Measurements from ENCODE around the gene FZR1. TPM values are rescaled to one million over a fixed set of nuclear protein-coding genes. Genes with fewer than 3 reads are reported as not detected.

FZR1 gene
- total and polyA plus RNA-seq, 2 of the 8 experiments (the other 6 are each of a cell fraction or from before 2014, with no cell fraction given): 21.6 to 35.5 TPM

- no peak for FAIRE-seq
- Histone ChIP-seq H3K9me3 (ENCODE audit: insufficient read depth in 2 of 2, low read depth in 1 of 2, low read length in 1 of 2) (no peaks in the 10 kb centered on the region), H3K79me1 (ENCODE audit: low read depth, low read length) (no peaks in the 10 kb centered on the region; the same call in none of the 2 replicates), H3K56ac (replicated peaks; ENCODE audit: insufficient read length, low read depth, low read length) (no peak overlapping the region), H4K5ac (ENCODE audit: insufficient read length, low read depth, low read length) (no peak overlapping the region), H2AFZ (ENCODE audit: low read length) (no peak overlapping the region), H3K27me3 (replicated peaks in 1 of 4; ENCODE audit: control insufficient read depth in 3 of 4, extremely low read depth in 1 of 4, insufficient read depth in 3 of 4, low read length in 3 of 4) (no peaks in the 10 kb centered on the region), H3K79me2 (ENCODE audit: control insufficient read depth in 1 of 2, insufficient read depth in 2 of 2, low read length in 2 of 2) (peaks cover 0 to 3% of the 10 kb centered on the region in 2 experiments; a peak in 1 of 4 replicates), H2BK5ac (ENCODE audit: low read depth, low read length) (no peak overlapping the region), H4K20me1 (replicated peaks in 1 of 2; ENCODE audit: control insufficient read depth in 1 of 2, insufficient read depth in 2 of 2, low read length in 2 of 2) (peaks cover 1 to 8% of the 10 kb centered on the region in 2 experiments), H3K23me2 (ENCODE audit: low read depth, low read length) (no peaks in the 10 kb centered on the region; the same call in 1 of the 2 replicates), H3K4ac (replicated peaks; ENCODE audit: insufficient read length, low read depth, low read length) (no peak overlapping the region), H3K4me1 (replicated peaks in 1 of 4; ENCODE audit: control insufficient read depth in 3 of 4, insufficient read depth in 4 of 4, low read length in 3 of 4) (no peaks in the 10 kb centered on the region), H3K4me3 (ENCODE audit: extremely low read depth in 1 of 4, insufficient read depth in 2 of 4, low read depth in 3 of 4, low read length in 4 of 4) (no peak overlapping the region), H3K14ac (ENCODE audit: insufficient read length) (no peak overlapping the region), H4K91ac (replicated peaks; ENCODE audit: insufficient read length, low read length) (no peak overlapping the region), H3K18ac (ENCODE audit: extremely low read depth, low read length) (no peak overlapping the region), H3K4me2 (ENCODE audit: insufficient read depth in 1 of 2, low read depth in 2 of 2, low read length in 2 of 2) (no peak overlapping the region), H3K9ac (replicated peaks in 1 of 4; ENCODE audit: extremely low read depth in 1 of 4, low read depth in 3 of 4, low read length in 3 of 4) (no peak overlapping the region), H3K27ac (ENCODE audit: low read depth, low read length) (no peak overlapping the region), H2BK20ac (ENCODE audit: low read length) (no peak overlapping the region), H4K8ac (ENCODE audit: extremely low read depth, insufficient read depth, low read length) (no peak overlapping the region), H3K36me3 (ENCODE audit: control insufficient read depth in 2 of 4, insufficient read depth in 4 of 4, low read length in 3 of 4) (peaks cover 4 to 30% (median 16%) of the 10 kb centered on the region in 4 experiments; a peak in 7 of 8 replicates), H3K23ac (ENCODE audit: insufficient read length) (no peak overlapping the region), H2BK12ac (ENCODE audit: low read depth, low read length) (no peak overlapping the region), H2AK5ac (ENCODE audit: low read depth, low read length) (no peak overlapping the region), H2BK120ac (replicated peaks; ENCODE audit: low read depth, low read length) (no peak overlapping the region), H2BK15ac (ENCODE audit: low read length) (no peak overlapping the region)
- DNase-seq (ENCODE audit: low read depth in 1 of 2, low spot score in 2 of 2): no peak
- CTCF ChIA-PET (ENCODE audit: partially characterized antibody): interaction anchor here (1.1 to 1.9 kb wide), 3 partner anchors 11 to 21 kb away, joined by 3 to 9 read pairs (median 4); partner anchors contain the start of gene SMIM24
- POLR2A ChIA-PET (ENCODE audit: partially characterized antibody): interaction anchor here (1.2 to 7.9 kb wide), 3 partner anchors 9 to 68 kb away, joined by 3 to 58 read pairs (median 5); partner anchors contain the start of gene DOHH
- WGBS, 2 experiments (ENCODE audit: extremely low coverage in 1 of 2, insufficient coverage in 1 of 2, insufficient read length in 1 of 2, insufficient replicate concordance in 2 of 2, low coverage in 1 of 2, low lambda C conversion rate in 2 of 2, missing lambda C conversion rate in 1 of 2): 94% methylated on average over 15 of the region's 45 CpGs; no CpG with 5 or more reads in 1 of the 2 experiments
- no peak for TF ChIP-seq KDM4A (IDR thresholded peaks at IDR 0.05; ENCODE audit: low read depth, low read length, severe bottlenecking)
- TF ChIP-seq GTF2F1 (IDR thresholded peaks at IDR 0.05; ENCODE audit: borderline replicate concordance, low read depth, low read length): no peak
- no peak for TF ChIP-seq SIRT6 (IDR thresholded peaks at IDR 0.05; ENCODE audit: low read length)
- TF ChIP-seq SP1 (IDR thresholded peaks at IDR 0.05; ENCODE audit: low read depth, low read length): no peak
- no peak for TF ChIP-seq EGR1 (IDR thresholded peaks at IDR 0.05; ENCODE audit: borderline replicate concordance, low read depth, low read length)
- no peak for TF ChIP-seq NANOG (IDR thresholded peaks at IDR 0.05; ENCODE audit: insufficient read depth, low read depth, low read length, poor library complexity, severe bottlenecking)
- no peak for TF ChIP-seq TAF1 (IDR thresholded peaks at IDR 0.05; ENCODE audit: low read depth, low read length)
- TF ChIP-seq ZNF274 (IDR thresholded peaks at IDR 0.05; ENCODE audit: borderline replicate concordance, extremely low read depth, low read length): no peak
- no peak for TF ChIP-seq SP4 (IDR thresholded peaks at IDR 0.05; ENCODE audit: low read length)
- TF ChIP-seq ATF3 (IDR thresholded peaks at IDR 0.05; ENCODE audit: insufficient read depth, low read depth, low read length): no peak
- no peak for TF ChIP-seq JUN (IDR thresholded peaks at IDR 0.05; ENCODE audit: low read depth, low read length)
- no peak for TF ChIP-seq EP300 (IDR thresholded peaks at IDR 0.05; ENCODE audit: borderline replicate concordance in 1 of 2, low read depth in 2 of 2, low read length in 2 of 2)
Measured at GRCh38 chr19:3492131-3492839, 13.8 kb upstream of the FZR1 start.
